Measurements from ENCODE around the gene ZNF768. TPM values are rescaled to one million over a fixed set of nuclear protein-coding genes. Genes with fewer than 3 reads are reported as not detected.

Gene ZNF768
- total RNA-seq, 1 donor from 2014 or later, result 83.6 TPM

- H3K4me1 Mint-ChIP-seq (ENCODE audit: low read depth), result peaks cover 4% of the 10 kb centered on the region
- H3K27ac Mint-ChIP-seq, result no peak overlapping the region
- no peak overlapping the region for H3K4me3 Mint-ChIP-seq (ENCODE audit: low read depth)
- no peaks in the 10 kb centered on the region for H3K9me3 Mint-ChIP-seq (ENCODE audit: low read depth)
- no peak for TF ChIP-seq CTCF (IDR thresholded peaks at IDR 0.05; ENCODE audit: unreplicated experiment)
- H3K36me3 Mint-ChIP-seq (ENCODE audit: insufficient read depth), result no peaks in the 10 kb centered on the region
- no peak for DNase-seq (ENCODE audit: low spot score, unreplicated experiment)
- H3K27me3 Mint-ChIP-seq, result peaks cover 4% of the 10 kb centered on the region
These were observed 34.5 kb downstream of the ZNF768 start for GRCh38 chr16:30491744-30492308.

GRCh38 chr16:30491229-30491628 lies 35.1 kb downstream of the ZNF768 start:
- no peak overlapping the region for H3K27ac Mint-ChIP-seq
- H3K27me3 Mint-ChIP-seq, result peaks cover 4% of the 10 kb centered on the region
- H3K9me3 Mint-ChIP-seq (ENCODE audit: low read depth), result no peaks in the 10 kb centered on the region
- TF ChIP-seq CTCF (IDR thresholded peaks at IDR 0.05; ENCODE audit: unreplicated experiment), result no peak
- DNase-seq (ENCODE audit: low spot score, unreplicated experiment), result no peak
- H3K36me3 Mint-ChIP-seq (ENCODE audit: insufficient read depth), result no peaks in the 10 kb centered on the region
- no peak overlapping the region for H3K4me3 Mint-ChIP-seq (ENCODE audit: low read depth)
- peaks cover 4% of the 10 kb centered on the region for H3K4me1 Mint-ChIP-seq (ENCODE audit: low read depth)

GRCh38 chr16:30490210-30490609 lies 36.2 kb downstream of the ZNF768 start:
- no peak for DNase-seq (ENCODE audit: low spot score, unreplicated experiment)
- peaks cover 4% of the 10 kb centered on the region for H3K27me3 Mint-ChIP-seq
- H3K9me3 Mint-ChIP-seq (ENCODE audit: low read depth), result no peaks in the 10 kb centered on the region
- H3K27ac Mint-ChIP-seq, result no peak overlapping the region
- TF ChIP-seq CTCF (IDR thresholded peaks at IDR 0.05; ENCODE audit: unreplicated experiment), result no peak
- H3K4me1 Mint-ChIP-seq (ENCODE audit: low read depth), result peaks cover 4% of the 10 kb centered on the region
- no peaks in the 10 kb centered on the region for H3K36me3 Mint-ChIP-seq (ENCODE audit: insufficient read depth)
- H3K4me3 Mint-ChIP-seq (ENCODE audit: low read depth), result no peak overlapping the region

- Mint-ChIP-seq H3K9me3 (ENCODE audit: low read depth) (no peaks in the 10 kb centered on the region), H3K27ac (no peak overlapping the region), H3K36me3 (ENCODE audit: insufficient read depth) (no peaks in the 10 kb centered on the region), H3K4me1 (ENCODE audit: low read depth) (peaks cover 4% of the 10 kb centered on the region), H3K4me3 (ENCODE audit: low read depth) (no peak overlapping the region), H3K27me3 (no peaks in the 10 kb centered on the region)
- no peak for TF ChIP-seq CTCF (IDR thresholded peaks at IDR 0.05; ENCODE audit: unreplicated experiment)
- peak; percentile 13 for DNase-seq (ENCODE audit: low spot score, unreplicated experiment)
These were observed 37.4 kb downstream of the ZNF768 start for GRCh38 chr16:30488764-30489605.

GRCh38 chr16:30485818-30486436 lies 40.4 kb downstream of the ZNF768 start:
- no peaks in the 10 kb centered on the region for H3K36me3 Mint-ChIP-seq (ENCODE audit: insufficient read depth)
- no peak overlapping the region for H3K27ac Mint-ChIP-seq
- H3K4me3 Mint-ChIP-seq (ENCODE audit: low read depth), result no peak overlapping the region
- H3K9me3 Mint-ChIP-seq (ENCODE audit: low read depth), result no peaks in the 10 kb centered on the region
- no peaks in the 10 kb centered on the region for H3K27me3 Mint-ChIP-seq
- TF ChIP-seq CTCF (IDR thresholded peaks at IDR 0.05; ENCODE audit: unreplicated experiment), result no peak
- DNase-seq (ENCODE audit: low spot score, unreplicated experiment), result no peak
- H3K4me1 Mint-ChIP-seq (ENCODE audit: low read depth), result peaks cover 4% of the 10 kb centered on the region
